Esophagus squamous epithelium (tissue), 4 donors: ENCODE measurements around the gene TIMM44.

Experiments
- POLR2A ChIP-seq, 4 donors: fragments of 450-650 bp; IDR thresholded peaks; one replicate each; pipeline ENCODE4 v1.6.1; 2017; ENCODE audit warnings: antibody characterized with exemption in 4 of 4, mild to moderate bottlenecking in 4 of 4, moderate library complexity in 3 of 4
- TF ChIP-seq, protein P1 (sequence below), 6 experiments: fragments of 450-650 bp in 4 of 6; fragments of 200-600 bp in 2 of 6; sonication (generic) in 2 of 6; IDR thresholded peaks; one replicate each; pipeline ENCODE4 v1.5.1; 2016 to 2019; ENCODE audit warnings: antibody characterized with exemption in 6 of 6, mild to moderate bottlenecking in 4 of 6, moderate library complexity in 4 of 6

DNA sequence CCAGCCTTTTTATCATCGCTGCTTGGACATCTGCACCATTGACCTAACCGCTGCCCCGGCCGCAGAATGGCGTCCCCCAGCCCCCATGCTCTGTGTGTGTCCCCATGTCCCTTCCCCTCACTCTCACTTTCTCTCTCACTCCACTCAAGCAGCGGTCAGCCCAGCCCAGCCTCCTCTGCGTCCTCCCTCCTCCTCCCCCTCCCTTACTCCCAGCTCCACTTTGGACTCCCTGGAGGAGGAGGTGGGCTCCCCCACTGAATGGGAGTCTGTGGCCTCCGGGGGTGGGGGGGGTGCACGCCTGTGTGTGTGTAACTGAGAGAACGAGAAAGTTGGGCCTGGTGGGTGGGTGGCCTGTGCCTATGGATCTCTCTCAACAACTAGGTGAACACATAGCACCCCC lies 37.6 kb downstream of the TIMM44 start:
- TF ChIP-seq, protein P1, sequence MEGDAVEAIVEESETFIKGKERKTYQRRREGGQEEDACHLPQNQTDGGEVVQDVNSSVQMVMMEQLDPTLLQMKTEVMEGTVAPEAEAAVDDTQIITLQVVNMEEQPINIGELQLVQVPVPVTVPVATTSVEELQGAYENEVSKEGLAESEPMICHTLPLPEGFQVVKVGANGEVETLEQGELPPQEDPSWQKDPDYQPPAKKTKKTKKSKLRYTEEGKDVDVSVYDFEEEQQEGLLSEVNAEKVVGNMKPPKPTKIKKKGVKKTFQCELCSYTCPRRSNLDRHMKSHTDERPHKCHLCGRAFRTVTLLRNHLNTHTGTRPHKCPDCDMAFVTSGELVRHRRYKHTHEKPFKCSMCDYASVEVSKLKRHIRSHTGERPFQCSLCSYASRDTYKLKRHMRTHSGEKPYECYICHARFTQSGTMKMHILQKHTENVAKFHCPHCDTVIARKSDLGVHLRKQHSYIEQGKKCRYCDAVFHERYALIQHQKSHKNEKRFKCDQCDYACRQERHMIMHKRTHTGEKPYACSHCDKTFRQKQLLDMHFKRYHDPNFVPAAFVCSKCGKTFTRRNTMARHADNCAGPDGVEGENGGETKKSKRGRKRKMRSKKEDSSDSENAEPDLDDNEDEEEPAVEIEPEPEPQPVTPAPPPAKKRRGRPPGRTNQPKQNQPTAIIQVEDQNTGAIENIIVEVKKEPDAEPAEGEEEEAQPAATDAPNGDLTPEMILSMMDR (IDR thresholded peaks at IDR 0.05): no peak
- TF ChIP-seq POLR2A (IDR thresholded peaks at IDR 0.05): no peak
